Right lobe of liver (tissue), 4 donors: ENCODE data around the gene PACRG.

Experiments used
- POLR2A ChIP-seq: fragments of 450-650 bp; IDR thresholded peaks from one replicate; pipeline ENCODE4 v1.6.1; 2017; ENCODE audit warnings: antibody characterized with exemption, mild to moderate bottlenecking
- TF ChIP-seq, protein P1 (sequence below), 4 donors: fragments of 200-600 bp in 3 of 4; fragments of 450-650 bp in 1 of 4; IDR thresholded peaks; one replicate each; pipeline versions ENCODE4 v1.5.1 to v1.8.0; 2016 to 2022; ENCODE audit warnings: antibody characterized with exemption in 4 of 4, mild to moderate bottlenecking in 2 of 4
- donor health status: DM: no; HTN: no; CAD: no.
- donor health status: DM: no; HTN: no; CAD: no.
- donor health status: DM: no; HTN: yes; CAD: no.

DNA sequence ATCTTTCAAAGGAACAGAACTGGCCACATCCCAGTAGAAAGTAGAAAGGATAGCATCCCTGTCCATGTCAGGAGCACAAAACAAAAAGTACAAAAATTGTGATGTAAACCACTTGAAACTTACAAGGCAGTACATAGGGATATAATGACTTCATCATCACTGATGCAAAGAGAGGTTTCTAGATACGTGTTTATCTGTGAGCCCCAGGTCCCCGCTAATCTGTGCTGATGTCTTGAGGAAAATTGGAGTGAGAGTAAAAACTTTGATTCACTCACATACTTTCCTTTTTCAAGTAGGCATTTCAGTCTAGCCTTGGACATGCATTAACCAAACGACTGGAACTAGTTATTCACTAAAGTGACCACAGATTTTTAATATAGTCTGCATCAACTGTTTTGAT lies 470.1 kb downstream of the PACRG start:
- TF ChIP-seq, protein P1, sequence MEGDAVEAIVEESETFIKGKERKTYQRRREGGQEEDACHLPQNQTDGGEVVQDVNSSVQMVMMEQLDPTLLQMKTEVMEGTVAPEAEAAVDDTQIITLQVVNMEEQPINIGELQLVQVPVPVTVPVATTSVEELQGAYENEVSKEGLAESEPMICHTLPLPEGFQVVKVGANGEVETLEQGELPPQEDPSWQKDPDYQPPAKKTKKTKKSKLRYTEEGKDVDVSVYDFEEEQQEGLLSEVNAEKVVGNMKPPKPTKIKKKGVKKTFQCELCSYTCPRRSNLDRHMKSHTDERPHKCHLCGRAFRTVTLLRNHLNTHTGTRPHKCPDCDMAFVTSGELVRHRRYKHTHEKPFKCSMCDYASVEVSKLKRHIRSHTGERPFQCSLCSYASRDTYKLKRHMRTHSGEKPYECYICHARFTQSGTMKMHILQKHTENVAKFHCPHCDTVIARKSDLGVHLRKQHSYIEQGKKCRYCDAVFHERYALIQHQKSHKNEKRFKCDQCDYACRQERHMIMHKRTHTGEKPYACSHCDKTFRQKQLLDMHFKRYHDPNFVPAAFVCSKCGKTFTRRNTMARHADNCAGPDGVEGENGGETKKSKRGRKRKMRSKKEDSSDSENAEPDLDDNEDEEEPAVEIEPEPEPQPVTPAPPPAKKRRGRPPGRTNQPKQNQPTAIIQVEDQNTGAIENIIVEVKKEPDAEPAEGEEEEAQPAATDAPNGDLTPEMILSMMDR (IDR thresholded peaks at IDR 0.05): no peak
- TF ChIP-seq POLR2A: no peak
